ENCODE results near the gene PTBP1. TPM values are rescaled to one million over a fixed set of nuclear protein-coding genes. Genes with fewer than 3 reads are reported as not detected.

PTBP1 gene
- polyA plus RNA-seq, 1 donor from 2014 or later: 27.3 TPM

- Histone ChIP-seq H3K9me3 (ENCODE audit: low read length) (no peaks in the 10 kb centered on the region), H3F3A (ENCODE audit: insufficient read depth, low read length, poor library complexity, severe bottlenecking) (no peaks in the 10 kb centered on the region), H3K36me3 (ENCODE audit: insufficient read depth, low read length) (no peaks in the 10 kb centered on the region), H2AFZ (ENCODE audit: low read depth, low read length) (no peak overlapping the region), H3K79me2 (replicated peaks; ENCODE audit: insufficient read depth, low read length) (peaks cover 34% of the 10 kb centered on the region), H3K4me3 (ENCODE audit: low read length) (no peak overlapping the region), H3K27me3 (ENCODE audit: insufficient read depth, low read depth, low read length) (no peaks in the 10 kb centered on the region), H3K9me2 (ENCODE audit: insufficient read depth, low read length) (no peaks in the 10 kb centered on the region), H4K20me1 (ENCODE audit: insufficient read depth) (peaks cover 32% of the 10 kb centered on the region), H3K9ac (ENCODE audit: low read length) (no peak overlapping the region), H3K4me2 (ENCODE audit: low read length) (no peak overlapping the region), H3K27ac (ENCODE audit: low read length) (no peak overlapping the region)
- TF ChIP-seq POLR2AphosphoS5 (IDR thresholded peaks at IDR 0.05): peak; percentile 9
- no peak for TF ChIP-seq SMC3 (conservative IDR thresholded peaks at IDR 0.05; ENCODE audit: poor library complexity)
- TF ChIP-seq EP300 (conservative IDR thresholded peaks at IDR 0.05; ENCODE audit: poor library complexity, severe bottlenecking): no peak
- no peak for TF ChIP-seq REST (IDR thresholded peaks at IDR 0.05; ENCODE audit: borderline replicate concordance)
Measured at GRCh38 chr19:805600-806550, 8.6 kb downstream of the PTBP1 start.

GRCh38 chr19:806815-807421 is 9.7 kb downstream of the PTBP1 start:
- no peak overlapping the region for H3K9ac ChIP-seq (ENCODE audit: low read length)
- no peak overlapping the region for H2AFZ ChIP-seq (ENCODE audit: low read depth, low read length)
- H3K27ac ChIP-seq (ENCODE audit: low read length): no peak overlapping the region
- H4K20me1 ChIP-seq (ENCODE audit: insufficient read depth): peaks cover 31% of the 10 kb centered on the region
- no peak for TF ChIP-seq SMC3 (conservative IDR thresholded peaks at IDR 0.05; ENCODE audit: poor library complexity)
- no peak for TF ChIP-seq CTCF (IDR thresholded peaks at IDR 0.05; ENCODE audit: poor library complexity, severe bottlenecking)
- no peak for TF ChIP-seq EP300 (conservative IDR thresholded peaks at IDR 0.05; ENCODE audit: poor library complexity, severe bottlenecking)
- no peak for TF ChIP-seq RAD21 (conservative IDR thresholded peaks at IDR 0.05)
- TF ChIP-seq POLR2AphosphoS5 (IDR thresholded peaks at IDR 0.05): no peak
- no peak for TF ChIP-seq MXI1 (conservative IDR thresholded peaks at IDR 0.05; ENCODE audit: poor library complexity, severe bottlenecking)
- no peak for TF ChIP-seq TAF1 (IDR thresholded peaks at IDR 0.05; ENCODE audit: low read depth)
- TF ChIP-seq EZH2 (IDR thresholded peaks at IDR 0.05; ENCODE audit: borderline replicate concordance, insufficient read depth, low read length, poor library complexity, severe bottlenecking): no peak
- TF ChIP-seq REST (IDR thresholded peaks at IDR 0.05; ENCODE audit: borderline replicate concordance): no peak
- no peaks in the 10 kb centered on the region for H3K9me2 ChIP-seq (ENCODE audit: insufficient read depth, low read length)
- H3K9me3 ChIP-seq (ENCODE audit: low read length): no peaks in the 10 kb centered on the region
- peaks cover 24% of the 10 kb centered on the region for H3K79me2 ChIP-seq (replicated peaks; ENCODE audit: insufficient read depth, low read length)
- no peak overlapping the region for H3K4me3 ChIP-seq (ENCODE audit: low read length)
- no peak overlapping the region for H3K4me2 ChIP-seq (ENCODE audit: low read length)
- H3K36me3 ChIP-seq (ENCODE audit: insufficient read depth, low read length): no peaks in the 10 kb centered on the region
- no peaks in the 10 kb centered on the region for H3K27me3 ChIP-seq (ENCODE audit: insufficient read depth, low read depth, low read length)
- no peaks in the 10 kb centered on the region for H3F3A ChIP-seq (ENCODE audit: insufficient read depth, low read length, poor library complexity, severe bottlenecking)
